ENCODE data around the gene SNED1. TPM values are rescaled to one million over a fixed set of nuclear protein-coding genes. Genes with fewer than 3 reads are reported as not detected.

The SNED1 gene
- polyA plus RNA-seq, 2 of the 4 experiments (the other 2 are of a cell fraction) = 0.15 to 0.21 TPM

GRCh38 chr2:241116606-241117560 is 118.5 kb downstream of the SNED1 start:
- ChIA-PET POLR2A (no interaction called here), CTCF (interaction anchor here (0.9 kb wide), 1 partner anchor 203 kb away, joined by 3 read pairs; no protein-coding TSS in a partner anchor)
- H3K27ac ChIP-seq = no peak overlapping the region
- no peaks in the 10 kb centered on the region for H3K4me1 ChIP-seq
- no peak overlapping the region for H3K4me3 ChIP-seq
- FAIRE-seq (no peak), DNase-seq (ENCODE audit: low read depth in 1 of 2, low spot score in 1 of 2) (no peak), ATAC-seq (no peak)
- TF ChIP-seq MAFK (IDR thresholded peaks at IDR 0.05; ENCODE audit: partially characterized antibody) (no peak), ATOH8 (CRISPR knock-in tag; IDR thresholded peaks at IDR 0.05; ENCODE audit: low read depth) (no peak), RNF2 (IDR thresholded peaks at IDR 0.05; ENCODE audit: borderline replicate concordance, low read depth) (no peak)
- 92% methylated on average over 32 of the region's 32 CpGs for WGBS (ENCODE audit: missing lambda C conversion rate)
- no peaks in the 10 kb centered on the region for H3K9me3 ChIP-seq
- no peak overlapping the region for H3K4me2 ChIP-seq

- 91% methylated on average over 16 of the region's 24 CpGs for WGBS (ENCODE audit: missing lambda C conversion rate)
- Histone ChIP-seq H3K9me3 (no peaks in the 10 kb centered on the region), H3K4me1 (no peaks in the 10 kb centered on the region), H3K4me3 (no peak overlapping the region), H3K4me2 (no peak overlapping the region), H3K27ac (no peak overlapping the region)
- ChIA-PET POLR2A (no interaction called here), CTCF (no interaction called here)
- no peak for FAIRE-seq
- no peak; a peak in 1 of 6 replicates for ATAC-seq
- DNase-seq (ENCODE audit: low read depth in 1 of 2, low spot score in 1 of 2) = no peak
- TF ChIP-seq CTCF (IDR thresholded peaks at IDR 0.05) (no peak), ATOH8 (CRISPR knock-in tag; IDR thresholded peaks at IDR 0.05; ENCODE audit: low read depth) (no peak), PHF8 (IDR thresholded peaks at IDR 0.05; ENCODE audit: borderline replicate concordance, low read depth) (no peak), EHF (CRISPR knock-in tag; IDR thresholded peaks at IDR 0.05) (no peak), BCL3 (IDR thresholded peaks at IDR 0.05) (no peak), ZSCAN20 (CRISPR knock-in tag; IDR thresholded peaks at IDR 0.05) (no peak), KDM1A (IDR thresholded peaks at IDR 0.05; ENCODE audit: low read depth) (no peak), MYC (IDR thresholded peaks at IDR 0.05; ENCODE audit: borderline replicate concordance, low read length) (no peak), JUNB (IDR thresholded peaks at IDR 0.05) (no peak), NPAS2 (CRISPR knock-in tag; IDR thresholded peaks at IDR 0.05; ENCODE audit: borderline replicate concordance) (no peak), USF2 (IDR thresholded peaks at IDR 0.05) (no peak), CHD4 (IDR thresholded peaks at IDR 0.05; ENCODE audit: borderline replicate concordance) (no peak)
These were observed 120.5 kb downstream of the SNED1 start for GRCh38 chr2:241118737-241119505.
